HepG2 (cell line): ENCODE results near the gene SUN5. TPM values are rescaled to one million over a fixed set of nuclear protein-coding genes. Genes with fewer than 3 reads are reported as not detected.

ENCODE experiments used
- CCAR2 ChIP-seq: fragments of 200-400 bp; formaldehyde crosslinking; optimal IDR thresholded peaks from 2 replicates; pipeline ENCODE3; 2018; ENCODE audit warnings: low read depth, mild to moderate bottlenecking, low read length, moderate library complexity
- CREB3 ChIP-seq: sonication (generic); formaldehyde crosslinking; IDR thresholded peaks from 2 replicates; pipeline ENCODE4 v1.5.0; 2020; ENCODE audit warnings: missing genetic modification reagents
- GATA4 ChIP-seq: sonication (generic); IDR thresholded peaks from 2 replicates; pipeline ENCODE4 v1.6.1; 2016; ENCODE audit warnings: antibody characterized with exemption, low read depth, borderline replicate concordance
- HDAC6 ChIP-seq: fragments of 200-600 bp; sonication (generic); IDR thresholded peaks from 2 replicates; pipeline ENCODE4 v1.7.0; 2017; ENCODE audit warnings: mild to moderate bottlenecking, antibody characterized with exemption, low read length, low read depth
- KDM1A ChIP-seq: IDR thresholded peaks from 2 replicates; pipeline ENCODE4 v1.6.1; 2016; ENCODE audit warnings: missing compliant biosample characterization
- KDM6A ChIP-seq: IDR thresholded peaks from 2 replicates; pipeline ENCODE4 v1.6.1; 2016; ENCODE audit warnings: low read depth
- NFIC ChIP-seq: IDR thresholded peaks from 2 replicates; pipeline ENCODE4 v1.6.1; 2012; ENCODE audit warnings: mild to moderate bottlenecking, low read length, inconsistent platforms
- NFYC ChIP-seq: IDR thresholded peaks from 2 replicates; pipeline ENCODE4 v1.6.1; 2016; ENCODE audit warnings: missing genetic modification reagents, missing compliant biosample characterization
- SMYD3 ChIP-seq: sonication (generic); formaldehyde crosslinking; IDR thresholded peaks from 2 replicates; pipeline ENCODE4 v1.8.1; 2023; ENCODE audit warnings: mild to moderate bottlenecking, missing genetic modification reagents
- SSRP1 ChIP-seq: IDR thresholded peaks from 2 replicates; pipeline ENCODE4 v1.6.1; 2016; ENCODE audit warnings: control low read depth
- ZBTB25 ChIP-seq: IDR thresholded peaks from 2 replicates; pipeline ENCODE4 v1.6.1; 2018; ENCODE audit warnings: missing genetic modification reagents
- ZNF232 ChIP-seq: sonication (generic); formaldehyde crosslinking; IDR thresholded peaks from 2 replicates; pipeline ENCODE4 v1.4.0; 2020; ENCODE audit warnings: missing genetic modification reagents, borderline replicate concordance
- ZNF318 ChIP-seq: sonication (generic); formaldehyde crosslinking; IDR thresholded peaks from 2 replicates; pipeline ENCODE4 v1.4.0; 2020; ENCODE audit warnings: mild to moderate bottlenecking, missing genetic modification reagents
- ZNF556 ChIP-seq: sonication (generic); formaldehyde crosslinking; IDR thresholded peaks from 2 replicates; pipeline ENCODE4 v1.4.0; 2020; ENCODE audit warnings: mild to moderate bottlenecking, missing genetic modification reagents, borderline replicate concordance
- ZNF691 ChIP-seq: sonication (generic); formaldehyde crosslinking; IDR thresholded peaks from 2 replicates; pipeline ENCODE4 v1.4.0; 2020; ENCODE audit warnings: missing genetic modification reagents, low read depth, mild to moderate bottlenecking, borderline replicate concordance
- polyA plus RNA-seq, 8 experiments: library from polyadenylated mRNA; depleted of rRNA in 3 of 8; stranded (reverse) in 7 of 8; unstranded in 1 of 8; fragments of >200 nt; fragmentation: Illumina TruSeq in 4 of 8; extraction: Trizol in 4 of 8; gene quantifications; 2 replicates each; pipeline versions ENCODE4 v1.2.1 to v1.2.3, GENCODE V29; 2011 to 2016; ENCODE audit warnings: low read depth in 4 of 8, missing spikeins in 1 of 8, mixed read lengths in 1 of 8; ENCODE audit not compliant: insufficient read depth in 1 of 8
- total RNA-seq, 5 experiments: library from RNA; depleted of rRNA; stranded (reverse); fragments of >200 nt; fragmentation: Illumina TruSeq; extraction: Trizol; gene quantifications; 2 replicates each; pipeline ENCODE4 v1.2.3, GENCODE V29; 2016; ENCODE audit warnings: low read depth in 1 of 5

Gene SUN5
- total and polyA plus RNA-seq, 2 of the 13 experiments (the other 11 are each of a cell fraction or from before 2014, with no cell fraction given), result not detected

GRCh38 chr20:33007376-33008335, 3.4 kb upstream of the SUN5 start, which contains the start of gene BPIFB2 (continued):
- peak; percentile 57; the same call in 1 of the 2 replicates for TF ChIP-seq NFYC
- TF ChIP-seq KDM6A, result peak; percentile 71
- no peak for TF ChIP-seq CCAR2
- TF ChIP-seq SSRP1, result no peak; the same call in 1 of the 2 replicates
- TF ChIP-seq KDM1A (CRISPR knock-in tag), result peak; percentile 35; the same call in 1 of the 2 replicates
- no peak; the same call in none of the 2 replicates for TF ChIP-seq CREB3 (CRISPR knock-in tag)
- peak; percentile 44; the same call in 1 of the 2 replicates for TF ChIP-seq ZNF691
- no peak for TF ChIP-seq HDAC6
- TF ChIP-seq ZNF556 (CRISPR knock-in tag), result no peak; the same call in 1 of the 2 replicates
- TF ChIP-seq ZBTB25, result no peak; the same call in none of the 2 replicates
- TF ChIP-seq GATA4, result peak; percentile 89; the same call in 1 of the 2 replicates
- peak; percentile 41 for TF ChIP-seq ZNF232 (CRISPR knock-in tag)
- peak; percentile 68; the same call in 1 of the 2 replicates for TF ChIP-seq NFIC
- TF ChIP-seq ZNF318 (CRISPR knock-in tag), result peak; percentile 93
- peak; percentile 86; the same call in 1 of the 2 replicates for TF ChIP-seq SMYD3 (CRISPR knock-in tag)
